D721Med (cell line): Measurements from ENCODE around the gene PPP1R9A.
A peak's percentile ranks its signal among the peaks of the same experiment; 100 is the strongest.

Source experiments
- DNase-seq: peaks from one replicate; pipeline ENCODE4 v3.0.0; 2011; ENCODE audit warnings: low spot score; ENCODE audit not compliant: insufficient read length
- FAIRE-seq: peaks from 2 replicates; lab custom pipeline; 2011; peaks lifted over from hg19 to GRCh38; lab: Jason Lieb, UNC
- TF ChIP-seq, protein P1 (sequence below): IDR thresholded peaks from 2 replicates; pipeline ENCODE4 v1.5.1; 2012; ENCODE audit warnings: mild to moderate bottlenecking, control low read depth; ENCODE audit not compliant: insufficient read depth; ENCODE audit errors: missing control alignments

PPP1R9A gene

DNA sequence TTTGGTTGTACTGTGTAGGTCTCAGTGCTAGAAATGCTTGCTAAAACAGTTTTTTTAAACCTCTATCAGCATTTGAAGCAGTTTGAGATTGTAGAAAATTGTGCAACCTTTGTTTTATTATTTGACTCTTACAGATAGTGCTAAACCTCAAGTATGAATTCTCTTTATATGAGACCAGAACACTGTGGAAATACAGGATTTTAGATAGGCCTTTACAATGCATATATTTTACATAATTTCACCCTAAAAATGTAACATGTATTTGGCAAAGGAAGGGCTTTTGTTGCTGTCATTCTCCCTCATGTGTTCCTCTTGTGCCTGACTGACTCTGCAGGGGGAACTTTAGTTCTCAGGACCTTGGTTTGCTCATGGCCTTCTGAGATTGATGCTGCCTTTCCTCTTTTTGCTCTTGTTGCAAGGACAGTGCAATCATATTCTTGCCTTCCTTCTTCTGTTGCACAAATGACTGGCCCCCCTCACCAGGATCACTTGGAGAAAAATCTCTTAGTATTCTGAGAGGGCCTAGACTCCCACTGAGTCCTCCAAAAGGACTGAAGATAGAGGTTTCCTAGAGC, 188.7 kb downstream of the PPP1R9A start:
- DNase-seq (no peak), FAIRE-seq (no peak)
- TF ChIP-seq, protein P1, sequence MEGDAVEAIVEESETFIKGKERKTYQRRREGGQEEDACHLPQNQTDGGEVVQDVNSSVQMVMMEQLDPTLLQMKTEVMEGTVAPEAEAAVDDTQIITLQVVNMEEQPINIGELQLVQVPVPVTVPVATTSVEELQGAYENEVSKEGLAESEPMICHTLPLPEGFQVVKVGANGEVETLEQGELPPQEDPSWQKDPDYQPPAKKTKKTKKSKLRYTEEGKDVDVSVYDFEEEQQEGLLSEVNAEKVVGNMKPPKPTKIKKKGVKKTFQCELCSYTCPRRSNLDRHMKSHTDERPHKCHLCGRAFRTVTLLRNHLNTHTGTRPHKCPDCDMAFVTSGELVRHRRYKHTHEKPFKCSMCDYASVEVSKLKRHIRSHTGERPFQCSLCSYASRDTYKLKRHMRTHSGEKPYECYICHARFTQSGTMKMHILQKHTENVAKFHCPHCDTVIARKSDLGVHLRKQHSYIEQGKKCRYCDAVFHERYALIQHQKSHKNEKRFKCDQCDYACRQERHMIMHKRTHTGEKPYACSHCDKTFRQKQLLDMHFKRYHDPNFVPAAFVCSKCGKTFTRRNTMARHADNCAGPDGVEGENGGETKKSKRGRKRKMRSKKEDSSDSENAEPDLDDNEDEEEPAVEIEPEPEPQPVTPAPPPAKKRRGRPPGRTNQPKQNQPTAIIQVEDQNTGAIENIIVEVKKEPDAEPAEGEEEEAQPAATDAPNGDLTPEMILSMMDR, result no peak

DNA sequence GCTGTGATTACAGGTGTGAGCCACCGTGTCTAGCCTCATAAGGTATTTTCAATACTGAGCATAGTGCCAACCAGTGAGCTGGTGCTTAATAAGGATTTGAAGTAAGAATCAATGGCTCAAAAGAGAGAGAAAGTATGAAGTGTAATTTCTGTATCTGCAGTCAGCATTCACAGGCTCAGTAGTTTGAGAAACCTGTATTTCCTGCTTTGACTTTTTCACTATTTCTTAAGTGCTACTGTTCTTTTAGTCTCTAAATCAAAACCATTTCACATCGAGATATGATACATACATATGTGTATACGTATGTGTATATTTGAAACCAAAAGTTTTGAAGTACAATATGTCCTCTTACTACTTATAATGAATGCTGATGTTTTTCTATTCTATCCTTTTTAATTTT, 189.9 kb downstream of the PPP1R9A start:
- TF ChIP-seq, protein P1, result no peak
- DNase-seq (no peak), FAIRE-seq (peak; percentile 6)

DNA sequence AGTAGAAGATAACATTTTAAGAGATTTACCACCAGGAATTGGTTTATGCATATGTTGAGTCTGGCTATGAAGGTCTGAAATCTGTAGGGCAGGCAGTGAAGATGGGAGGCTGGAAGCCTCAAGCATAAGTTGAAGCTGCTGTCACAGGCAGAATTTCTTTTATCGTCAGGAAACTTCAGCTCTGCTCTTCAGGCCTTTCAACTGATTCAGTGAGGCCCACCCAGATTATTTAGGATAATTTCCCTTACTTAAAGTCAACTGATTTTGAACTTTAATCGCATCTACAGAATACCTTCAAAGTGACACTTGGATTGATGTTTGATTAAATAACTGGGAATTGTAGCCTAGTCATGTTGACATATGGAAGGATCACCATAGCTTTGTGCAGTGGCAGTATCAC, 190.5 kb downstream of the PPP1R9A start:
- DNase-seq, result no peak
- TF ChIP-seq, protein P1, result no peak
- FAIRE-seq, result no peak

DNA sequence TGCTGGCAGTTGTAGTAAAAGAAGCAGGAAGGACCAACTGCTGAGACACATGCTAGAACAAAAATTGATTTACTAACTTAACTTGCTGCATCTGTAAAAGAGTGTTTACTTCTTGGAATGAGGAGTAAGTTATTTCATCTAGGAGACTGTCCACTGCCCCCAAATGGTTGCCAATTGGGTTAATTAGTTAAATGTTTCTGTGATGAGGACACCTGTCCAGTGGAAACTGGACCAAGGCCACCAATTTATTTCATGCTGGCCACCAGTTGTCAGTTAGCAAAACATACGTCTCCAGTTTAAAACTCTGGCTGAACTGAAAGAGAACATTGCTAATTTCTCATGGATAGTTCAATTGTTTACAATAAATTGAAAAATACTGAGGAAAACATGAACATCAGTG, 191.7 kb downstream of the PPP1R9A start:
- DNase-seq (no peak), FAIRE-seq (no peak)
- TF ChIP-seq, protein P1, result no peak

DNA sequence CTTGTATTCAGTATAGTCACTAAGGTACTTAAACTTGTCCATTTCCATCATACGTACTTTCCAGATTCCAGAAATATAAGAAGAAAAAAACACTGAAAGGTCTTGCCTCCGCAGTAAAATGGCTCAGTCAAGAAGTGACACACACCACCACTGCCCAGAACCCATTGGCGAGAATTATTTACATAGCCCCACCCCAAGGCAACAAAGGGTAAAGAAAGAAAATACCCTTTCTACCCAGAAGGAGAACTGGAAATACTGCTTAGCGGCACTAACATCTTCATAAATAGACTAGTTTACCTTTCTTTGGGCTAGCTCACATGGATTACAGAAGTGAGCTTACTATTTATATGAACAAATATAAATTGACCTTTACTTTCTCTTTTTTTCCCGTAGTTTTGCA, 194.0 kb downstream of the PPP1R9A start:
- no peak for FAIRE-seq

DNA sequence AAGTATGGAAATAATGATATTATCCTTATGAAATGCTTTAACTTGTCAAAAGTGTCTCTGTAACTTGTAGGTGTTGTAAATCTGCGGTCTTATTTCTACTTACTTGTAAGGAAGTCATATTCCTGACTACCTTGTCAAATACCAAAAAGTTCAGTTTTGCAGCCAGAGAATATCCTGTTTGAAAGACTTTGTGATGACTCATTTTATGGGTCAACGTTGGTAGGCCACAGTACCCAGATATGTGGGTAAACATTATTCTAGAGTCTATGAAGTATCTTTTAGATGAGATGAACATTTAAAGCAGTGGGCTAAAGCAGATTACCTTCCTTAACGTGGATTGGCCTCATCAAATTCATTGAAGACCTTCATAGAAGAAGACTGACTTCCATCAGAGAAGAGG, 195.3 kb downstream of the PPP1R9A start:
- DNase-seq, result no peak
- TF ChIP-seq, protein P1, result no peak
- no peak for FAIRE-seq

More for the DNA sequence above, 194.0 kb downstream of the PPP1R9A start:
- no peak for DNase-seq
- TF ChIP-seq, protein P1, result no peak

DNA sequence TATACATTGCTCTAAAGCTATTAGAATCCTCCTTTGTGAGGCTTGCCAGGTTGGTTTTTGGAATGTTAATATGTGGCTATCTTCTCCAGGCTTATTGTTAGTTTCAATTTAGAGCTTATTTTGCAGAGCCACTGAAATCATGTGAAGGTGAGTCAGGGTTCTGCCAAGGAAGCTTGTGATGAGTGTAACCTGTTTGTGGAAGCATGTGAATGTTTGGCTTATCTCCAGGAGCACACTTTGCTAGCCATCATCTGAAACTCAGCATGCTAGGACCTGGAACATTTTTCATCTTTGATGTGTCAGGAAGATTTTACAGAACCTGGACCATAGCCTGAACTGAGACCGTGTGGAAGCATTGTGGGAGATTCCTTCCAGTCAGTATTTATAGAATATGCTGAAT, 197.3 kb downstream of the PPP1R9A start:
- TF ChIP-seq, protein P1, result no peak
- no peak for DNase-seq
- FAIRE-seq, result peak; percentile 25
